ENCODE measurements around the gene PPM1L.

- TF ChIP-seq CTCF (IDR thresholded peaks at IDR 0.05) (no peak), POLR2A (IDR thresholded peaks at IDR 0.05) (no peak)
These were observed 163.9 kb downstream of the PPM1L start for GRCh38 chr3:160919942-160920341.

Data from ovary (tissue), 3 donors.